ENCODE data around the gene DISP3. TPM values are rescaled to one million over a fixed set of nuclear protein-coding genes. Genes with fewer than 3 reads are reported as not detected.

Gene DISP3
- total and polyA plus RNA-seq, 8 donors: 0.13 to 6.7 (median 0.74) TPM

DNA sequence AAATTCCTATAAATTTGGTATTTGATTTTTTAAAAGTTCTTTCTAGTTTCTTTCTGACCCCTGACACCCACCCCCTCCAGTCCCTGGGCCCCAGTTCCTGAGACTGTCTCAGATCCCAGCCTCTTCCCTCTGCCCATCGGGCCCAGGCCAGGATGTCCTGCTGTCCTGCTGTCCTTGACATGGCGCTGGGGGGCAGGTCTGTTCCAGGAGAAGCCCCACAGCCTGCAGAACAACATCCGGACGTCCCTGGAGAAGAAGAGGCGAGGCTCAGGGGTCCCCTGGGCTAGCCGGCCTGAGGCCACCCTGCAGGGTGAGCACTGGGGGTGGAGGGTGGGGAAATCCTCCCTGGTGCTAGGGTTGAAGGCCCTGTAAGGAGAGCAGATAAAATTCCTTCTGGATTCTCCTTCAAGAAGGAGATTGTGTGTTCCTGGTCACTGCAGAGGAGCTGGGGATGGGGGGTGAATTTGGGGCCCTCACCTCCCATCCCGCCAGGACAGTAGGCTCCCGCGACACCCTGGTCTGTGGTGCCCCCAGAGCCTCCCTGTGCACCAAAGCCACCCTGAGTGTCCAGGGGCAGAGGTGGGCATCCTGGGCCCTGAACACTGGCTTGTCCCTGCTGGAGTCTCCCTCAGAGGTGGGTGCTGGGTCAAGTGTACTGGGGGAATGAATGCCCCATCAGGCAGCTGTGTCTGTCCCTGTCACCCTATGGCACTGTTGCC, 45.0 kb downstream of the DISP3 start:
- DNase-seq: peak in 1 of 6 donors; percentile 52
- no peak overlapping the region for H3K4me3 ChIP-seq
- 62 to 71% methylated on average over 9 of the region's 9 CpGs for WGBS, 2 donors
- H3K9me3 ChIP-seq: no peaks in the 10 kb centered on the region
- no peak for ATAC-seq
- no peak overlapping the region for H3K27ac ChIP-seq
- no peaks in the 10 kb centered on the region for H3K36me3 ChIP-seq
- TF ChIP-seq, protein P1, sequence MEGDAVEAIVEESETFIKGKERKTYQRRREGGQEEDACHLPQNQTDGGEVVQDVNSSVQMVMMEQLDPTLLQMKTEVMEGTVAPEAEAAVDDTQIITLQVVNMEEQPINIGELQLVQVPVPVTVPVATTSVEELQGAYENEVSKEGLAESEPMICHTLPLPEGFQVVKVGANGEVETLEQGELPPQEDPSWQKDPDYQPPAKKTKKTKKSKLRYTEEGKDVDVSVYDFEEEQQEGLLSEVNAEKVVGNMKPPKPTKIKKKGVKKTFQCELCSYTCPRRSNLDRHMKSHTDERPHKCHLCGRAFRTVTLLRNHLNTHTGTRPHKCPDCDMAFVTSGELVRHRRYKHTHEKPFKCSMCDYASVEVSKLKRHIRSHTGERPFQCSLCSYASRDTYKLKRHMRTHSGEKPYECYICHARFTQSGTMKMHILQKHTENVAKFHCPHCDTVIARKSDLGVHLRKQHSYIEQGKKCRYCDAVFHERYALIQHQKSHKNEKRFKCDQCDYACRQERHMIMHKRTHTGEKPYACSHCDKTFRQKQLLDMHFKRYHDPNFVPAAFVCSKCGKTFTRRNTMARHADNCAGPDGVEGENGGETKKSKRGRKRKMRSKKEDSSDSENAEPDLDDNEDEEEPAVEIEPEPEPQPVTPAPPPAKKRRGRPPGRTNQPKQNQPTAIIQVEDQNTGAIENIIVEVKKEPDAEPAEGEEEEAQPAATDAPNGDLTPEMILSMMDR (IDR thresholded peaks at IDR 0.05): no peak
- no peak for FAIRE-seq
- no peaks in the 10 kb centered on the region for H3K4me1 ChIP-seq
- intact Hi-C loops (cut with DNase I): no loop called here
- H3K27me3 ChIP-seq: no peaks in the 10 kb centered on the region

DNA sequence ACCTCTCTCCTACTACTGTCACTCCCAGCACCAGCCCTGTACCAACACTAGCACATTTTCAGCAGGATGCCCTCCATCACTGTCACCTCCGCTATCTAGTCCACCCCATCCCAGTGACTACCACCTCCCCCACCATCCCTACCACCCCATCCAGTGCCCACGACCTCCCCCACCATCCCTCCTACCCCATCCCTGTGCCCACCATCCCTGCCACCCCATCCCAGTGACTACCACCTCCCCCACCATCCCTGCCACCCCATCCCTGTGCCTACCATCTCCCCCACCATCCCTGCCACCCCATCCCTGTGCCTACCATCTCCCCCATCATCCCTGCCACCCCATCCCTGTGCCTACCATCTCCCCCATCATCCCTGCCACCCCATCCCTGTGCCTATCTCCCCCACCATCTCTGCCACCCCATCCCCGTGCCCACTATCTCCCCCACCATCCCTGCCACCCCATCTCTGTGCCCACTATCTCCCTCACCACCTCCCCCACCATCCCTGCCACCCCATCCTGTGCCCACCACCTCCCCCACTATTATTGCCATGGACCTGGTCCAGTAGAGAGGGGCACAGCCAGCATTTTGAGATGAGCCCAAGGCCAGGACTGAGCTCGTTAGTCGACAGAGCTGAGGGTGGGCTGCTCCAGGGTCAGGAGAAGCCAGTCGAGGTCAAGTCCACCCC, 45.7 kb downstream of the DISP3 start:
- H3K36me3 ChIP-seq: no peaks in the 10 kb centered on the region
- FAIRE-seq: no peak
- no peak overlapping the region for H3K4me3 ChIP-seq
- H3K4me1 ChIP-seq: no peaks in the 10 kb centered on the region
- no peak for ATAC-seq
- no peak overlapping the region for H3K27ac ChIP-seq
- intact Hi-C loops (cut with DNase I): no loop called here
- H3K27me3 ChIP-seq: no peaks in the 10 kb centered on the region
- no peak for DNase-seq
- TF ChIP-seq, protein P1 (IDR thresholded peaks at IDR 0.05): no peak
- 54 to 59% methylated on average over 6 of the region's 6 CpGs for WGBS, 2 donors
- H3K9me3 ChIP-seq: no peaks in the 10 kb centered on the region

DNA sequence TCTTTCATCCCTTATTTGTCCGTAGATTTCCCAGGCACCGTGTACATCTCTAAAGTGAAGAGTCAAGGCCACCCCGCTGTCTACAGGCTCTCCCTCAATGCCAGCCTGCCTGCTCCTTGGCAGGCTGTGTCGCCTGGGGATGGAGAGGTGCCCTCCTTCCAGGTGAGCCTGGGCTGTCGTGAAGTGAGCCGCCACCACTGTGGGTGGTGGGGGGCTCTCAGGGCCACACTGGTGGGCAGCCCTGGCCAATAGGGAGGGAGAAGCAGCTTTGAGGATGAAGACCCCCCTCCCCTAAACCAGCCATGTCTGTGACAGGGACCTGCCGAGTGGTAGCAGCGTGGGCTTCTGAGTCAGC, 46.2 kb downstream of the DISP3 start:
- intact Hi-C loops (cut with DNase I): no loop called here

DNA sequence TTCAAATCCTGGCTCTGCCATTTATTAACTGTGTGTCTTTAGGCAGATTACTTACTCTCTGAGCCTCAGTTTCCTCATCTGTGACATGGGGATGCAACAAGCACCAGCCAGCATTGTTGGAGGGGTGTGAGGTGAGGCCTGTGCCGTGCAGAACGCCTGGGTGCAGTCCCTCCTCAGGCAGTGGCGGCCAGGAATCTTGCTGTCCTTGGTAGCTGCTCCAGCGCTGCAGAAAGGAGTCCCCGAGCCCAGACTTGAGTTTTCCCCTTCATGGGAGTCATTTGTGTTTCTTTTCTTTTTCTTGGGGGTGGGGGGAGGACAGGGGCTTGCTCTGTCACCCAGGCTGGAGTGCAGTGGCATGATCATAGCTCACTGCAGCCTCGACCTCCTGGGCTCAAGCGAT, 46.6 kb downstream of the DISP3 start:
- Histone ChIP-seq H3K4me3 (no peak overlapping the region), H3K4me1 (no peaks in the 10 kb centered on the region), H3K36me3 (no peaks in the 10 kb centered on the region), H3K27me3 (no peaks in the 10 kb centered on the region), H3K27ac (no peak overlapping the region), H3K9me3 (no peaks in the 10 kb centered on the region)
- TF ChIP-seq, protein P1 (IDR thresholded peaks at IDR 0.05): no peak
- ATAC-seq: no peak
- no peak for FAIRE-seq
- WGBS, 2 donors: 61 to 78% methylated on average over 7 of the region's 7 CpGs
- DNase-seq: no peak
- intact Hi-C loops (cut with DNase I): no loop called here

More for the DNA sequence above, 46.2 kb downstream of the DISP3 start:
- Histone ChIP-seq H3K27ac (no peak overlapping the region), H3K36me3 (no peaks in the 10 kb centered on the region), H3K4me1 (no peaks in the 10 kb centered on the region), H3K27me3 (no peaks in the 10 kb centered on the region), H3K9me3 (no peaks in the 10 kb centered on the region), H3K4me3 (no peak overlapping the region)
- DNase-seq (no peak), ATAC-seq (no peak), FAIRE-seq (no peak)
- TF ChIP-seq, protein P1 (IDR thresholded peaks at IDR 0.05): no peak
- 76 to 83% methylated on average over 8 of the region's 8 CpGs for WGBS, 2 donors

Measured in pancreas (tissue), 10 donors.